Measurements from ENCODE around the gene SEZ6L. TPM values are rescaled to one million over a fixed set of nuclear protein-coding genes. Genes with fewer than 3 reads are reported as not detected.

The SEZ6L gene
- total RNA-seq, 1 donor: not detected

DNA sequence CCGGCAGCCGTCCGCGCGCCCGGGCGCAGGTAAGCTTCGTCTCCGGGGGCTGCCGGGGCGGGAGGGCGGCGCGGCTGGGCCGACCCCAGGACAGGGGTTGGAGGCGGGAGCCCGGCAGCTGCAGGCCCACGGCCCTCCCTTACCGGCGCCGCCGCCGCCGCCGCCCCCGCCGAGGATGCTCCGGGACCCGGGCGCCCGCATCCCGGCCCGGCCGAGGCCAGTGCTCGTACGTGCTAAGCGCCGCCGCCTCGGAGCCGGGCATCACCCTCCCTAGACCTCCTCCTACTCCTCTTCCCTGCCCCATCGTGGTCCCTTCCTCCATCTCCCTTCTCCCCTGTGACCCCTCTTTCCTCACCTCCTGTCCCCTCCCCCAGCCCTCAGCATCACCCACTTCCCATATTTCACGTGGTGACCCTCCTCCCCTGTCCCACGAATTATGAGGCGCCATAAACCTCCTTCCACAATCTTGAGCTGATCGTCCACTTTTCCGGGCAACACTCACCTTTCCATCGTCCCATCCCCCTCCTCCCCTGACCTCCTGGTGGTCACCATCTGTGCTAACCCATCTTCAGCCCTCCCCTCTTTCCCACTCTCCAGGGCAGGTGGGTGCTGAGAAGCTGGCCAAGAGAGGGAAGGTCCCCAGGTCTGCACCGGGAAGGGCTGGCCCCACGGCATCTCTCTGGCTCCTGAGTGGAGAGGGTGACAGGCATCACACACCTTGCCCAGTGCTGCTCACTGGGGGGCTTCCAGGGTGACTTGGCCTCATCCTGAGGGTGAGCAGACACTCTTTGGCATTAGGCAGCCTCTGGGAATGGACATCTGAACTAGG is 260.4 kb downstream of the SEZ6L start:
- H3K4me3 ChIP-seq (ENCODE audit: low read depth, low read length): peak overlapping the region; percentile 65
- TF ChIP-seq, protein P1, sequence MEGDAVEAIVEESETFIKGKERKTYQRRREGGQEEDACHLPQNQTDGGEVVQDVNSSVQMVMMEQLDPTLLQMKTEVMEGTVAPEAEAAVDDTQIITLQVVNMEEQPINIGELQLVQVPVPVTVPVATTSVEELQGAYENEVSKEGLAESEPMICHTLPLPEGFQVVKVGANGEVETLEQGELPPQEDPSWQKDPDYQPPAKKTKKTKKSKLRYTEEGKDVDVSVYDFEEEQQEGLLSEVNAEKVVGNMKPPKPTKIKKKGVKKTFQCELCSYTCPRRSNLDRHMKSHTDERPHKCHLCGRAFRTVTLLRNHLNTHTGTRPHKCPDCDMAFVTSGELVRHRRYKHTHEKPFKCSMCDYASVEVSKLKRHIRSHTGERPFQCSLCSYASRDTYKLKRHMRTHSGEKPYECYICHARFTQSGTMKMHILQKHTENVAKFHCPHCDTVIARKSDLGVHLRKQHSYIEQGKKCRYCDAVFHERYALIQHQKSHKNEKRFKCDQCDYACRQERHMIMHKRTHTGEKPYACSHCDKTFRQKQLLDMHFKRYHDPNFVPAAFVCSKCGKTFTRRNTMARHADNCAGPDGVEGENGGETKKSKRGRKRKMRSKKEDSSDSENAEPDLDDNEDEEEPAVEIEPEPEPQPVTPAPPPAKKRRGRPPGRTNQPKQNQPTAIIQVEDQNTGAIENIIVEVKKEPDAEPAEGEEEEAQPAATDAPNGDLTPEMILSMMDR (IDR thresholded peaks at IDR 0.05; ENCODE audit: insufficient read depth, low read depth, low read length): no peak
- DNase-seq (ENCODE audit: low read depth): no peak

DNA sequence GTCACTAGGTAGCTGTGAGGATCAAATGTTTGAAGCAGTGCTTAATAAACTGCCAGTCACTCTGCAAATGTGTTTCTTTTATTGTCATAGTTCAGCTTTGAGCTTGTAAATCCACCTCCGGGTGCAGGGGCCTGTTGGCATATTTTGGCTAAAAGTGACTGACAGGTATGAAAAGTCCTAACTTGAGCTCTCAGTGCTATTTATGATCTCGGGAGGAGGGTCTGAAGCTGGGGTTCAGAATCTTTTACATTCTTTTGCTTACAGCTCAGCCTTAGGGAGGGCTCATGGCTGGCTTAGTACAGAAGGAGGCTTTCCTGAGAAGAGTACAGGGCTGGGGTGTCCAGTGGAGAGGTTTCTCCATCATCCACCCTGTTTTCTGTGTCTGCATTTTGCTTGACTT is 261.3 kb downstream of the SEZ6L start:
- H3K4me3 ChIP-seq (ENCODE audit: low read depth, low read length): no peak overlapping the region
- DNase-seq (ENCODE audit: low read depth): no peak
- TF ChIP-seq, protein P1 (IDR thresholded peaks at IDR 0.05; ENCODE audit: insufficient read depth, low read depth, low read length): no peak

DNA sequence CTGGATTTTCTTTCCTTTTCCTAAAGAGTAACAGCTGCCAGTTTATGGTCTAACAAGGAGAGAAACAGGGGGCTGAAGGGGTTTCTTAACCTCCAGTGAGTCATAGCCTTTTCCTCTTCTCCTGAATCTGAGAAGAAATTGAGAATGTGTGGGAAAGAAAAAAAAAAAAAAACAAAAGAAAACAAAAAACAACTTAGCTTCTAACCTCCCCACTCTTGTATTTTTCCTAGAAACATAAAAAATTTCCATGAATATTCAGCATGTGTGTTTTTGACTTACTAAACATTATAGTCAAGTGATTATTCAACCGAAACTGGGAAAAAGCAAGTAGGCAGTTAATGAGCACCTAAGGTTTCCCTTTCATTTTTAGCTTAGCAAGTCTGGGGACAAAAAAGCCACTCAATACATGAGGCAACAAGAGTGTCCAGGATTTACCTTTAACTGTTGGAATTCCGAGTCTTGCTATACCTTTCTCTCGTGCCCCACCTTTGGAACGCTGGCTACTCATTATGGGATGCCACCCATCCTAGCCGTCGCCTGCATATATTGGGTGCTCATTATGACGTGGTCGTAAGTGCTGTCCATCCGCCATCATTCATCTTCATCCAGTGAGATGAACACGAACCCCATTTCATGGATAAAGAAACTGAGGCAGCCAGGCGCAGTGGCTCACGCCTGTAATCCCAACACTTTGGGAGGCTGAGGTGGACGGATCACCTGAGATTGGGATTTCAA is 262.2 kb downstream of the SEZ6L start:
- TF ChIP-seq, protein P1 (IDR thresholded peaks at IDR 0.05; ENCODE audit: insufficient read depth, low read depth, low read length): no peak
- DNase-seq (ENCODE audit: low read depth): peak; percentile 24

DNA sequence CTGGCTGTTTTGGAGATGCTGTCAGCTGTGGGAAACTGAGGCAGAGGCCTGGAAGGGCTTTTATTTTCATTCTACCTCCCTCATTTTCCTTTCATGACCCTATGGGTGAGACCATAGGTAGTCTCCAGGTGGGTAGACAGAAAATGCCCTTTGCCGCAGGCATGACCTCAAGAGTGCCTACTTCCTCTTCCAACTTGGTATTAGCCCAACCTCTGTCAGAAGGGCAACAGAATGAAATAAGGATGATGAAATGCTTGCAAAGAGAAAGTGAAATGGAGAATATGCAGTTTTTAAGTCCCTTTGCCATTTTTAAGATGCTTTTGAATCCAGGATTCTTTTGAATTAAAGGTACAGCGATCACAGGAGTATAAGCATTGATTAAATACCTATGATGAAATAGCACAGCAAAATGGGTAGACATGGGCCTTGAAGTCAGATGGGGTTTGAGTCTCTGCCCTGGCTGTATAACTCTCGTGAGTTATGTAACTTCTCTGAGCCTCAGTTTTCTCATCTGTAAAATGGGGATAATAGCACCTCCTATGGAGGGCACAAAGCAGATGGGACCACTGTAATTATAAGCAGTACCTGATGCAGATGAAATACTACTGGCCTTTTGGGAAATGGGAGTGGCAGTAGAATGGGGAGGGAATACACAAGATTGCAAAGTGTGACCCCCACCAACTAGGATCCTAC is 263.5 kb downstream of the SEZ6L start:
- no peak for DNase-seq (ENCODE audit: low read depth)

More for the DNA sequence above, 262.2 kb downstream of the SEZ6L start:
- H3K4me3 ChIP-seq (ENCODE audit: low read depth, low read length): no peak overlapping the region

More for the DNA sequence above, 263.5 kb downstream of the SEZ6L start:
- TF ChIP-seq, protein P1 (IDR thresholded peaks at IDR 0.05; ENCODE audit: insufficient read depth, low read depth, low read length): no peak
- H3K4me3 ChIP-seq (ENCODE audit: low read depth, low read length): no peak overlapping the region

Small RNA genes within 50 kb of the gene (small RNA-seq; reads per million reads assigned to genes)
- gene RNA5SP495: not detected

All from fibroblast of villous mesenchyme (primary cell).